GM19239 (cell line): ENCODE measurements around the gene PBX3.

Experiments
- DNase-seq: peaks from one replicate; pipeline ENCODE4 v3.0.0; 2011; ENCODE audit warnings: low spot score; ENCODE audit not compliant: insufficient read length
- FAIRE-seq: peaks from 2 replicates; lab custom pipeline; 2011; peaks lifted over from hg19 to GRCh38; lab: Jason Lieb, UNC

The PBX3 gene

GRCh38 chr9:125747053-125747764 is at the start of gene PBX3:
PBX3 (plus strand) TSS chr9:125747373.
- no peak for FAIRE-seq
- DNase-seq = no peak

- no peak for DNase-seq
- FAIRE-seq = peak; percentile 48
Observed at GRCh38 chr9:125699870-125700269, 47.3 kb upstream of the PBX3 start.

DNA sequence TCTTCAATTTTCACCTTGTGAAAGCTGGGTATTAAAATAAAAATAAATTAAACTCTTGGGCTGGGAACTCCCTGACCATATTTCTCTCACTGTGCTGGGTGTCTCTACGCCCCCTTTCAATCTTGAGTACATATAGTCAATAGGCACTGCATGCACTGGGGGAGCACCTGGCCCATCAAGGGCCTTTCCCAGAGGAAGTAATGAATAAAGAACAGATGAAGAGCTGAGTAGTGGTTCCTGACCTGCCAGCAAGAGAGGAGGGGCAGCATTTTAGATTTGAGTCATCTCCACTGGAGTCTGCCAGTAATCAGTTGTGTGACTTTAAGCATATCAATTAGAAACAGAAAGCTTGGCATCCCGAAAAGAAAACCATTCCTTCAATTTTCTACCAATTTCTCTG is 46.4 kb upstream of the PBX3 start:
- FAIRE-seq = peak; percentile 97
- DNase-seq = peak; percentile 19

DNA sequence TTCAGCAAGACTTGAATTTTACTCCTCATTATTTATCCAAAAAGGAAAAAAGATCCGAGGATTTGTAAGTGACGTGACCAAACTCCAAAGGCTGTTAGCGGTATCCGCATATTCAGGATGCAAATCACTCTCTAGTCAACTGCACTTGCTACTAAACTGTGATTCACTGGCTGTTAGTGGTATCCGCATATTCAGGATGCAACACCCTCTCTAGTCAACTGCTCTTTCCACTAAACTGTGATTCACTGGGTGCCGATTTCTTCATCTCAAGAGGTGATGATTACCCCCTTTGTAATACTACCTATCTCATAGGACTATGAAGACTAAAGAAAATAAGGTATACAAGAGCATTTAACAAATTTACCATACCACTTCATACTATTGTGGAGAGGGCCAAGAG is 45.8 kb upstream of the PBX3 start:
- DNase-seq (no peak), FAIRE-seq (peak; percentile 28)

DNA sequence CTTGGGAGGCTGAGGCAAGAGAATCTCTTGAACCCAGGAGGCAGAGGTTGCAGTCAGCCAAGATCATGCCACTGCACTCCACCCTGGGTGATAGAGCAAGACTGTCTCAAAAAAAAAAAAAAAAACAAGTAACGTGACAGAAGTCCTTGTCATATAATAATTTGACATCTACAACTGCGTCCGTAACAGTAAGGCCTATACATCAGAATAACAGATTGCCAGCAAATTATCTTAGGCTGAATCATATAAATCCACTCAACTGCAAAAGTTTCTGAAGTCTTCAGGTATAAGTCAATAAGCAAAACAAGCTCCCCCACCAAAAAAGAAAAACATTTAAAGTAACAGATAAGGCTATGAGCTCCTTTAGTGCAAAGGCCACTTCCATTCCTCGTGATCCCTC is 43.5 kb upstream of the PBX3 start:
- no peak for FAIRE-seq

DNA sequence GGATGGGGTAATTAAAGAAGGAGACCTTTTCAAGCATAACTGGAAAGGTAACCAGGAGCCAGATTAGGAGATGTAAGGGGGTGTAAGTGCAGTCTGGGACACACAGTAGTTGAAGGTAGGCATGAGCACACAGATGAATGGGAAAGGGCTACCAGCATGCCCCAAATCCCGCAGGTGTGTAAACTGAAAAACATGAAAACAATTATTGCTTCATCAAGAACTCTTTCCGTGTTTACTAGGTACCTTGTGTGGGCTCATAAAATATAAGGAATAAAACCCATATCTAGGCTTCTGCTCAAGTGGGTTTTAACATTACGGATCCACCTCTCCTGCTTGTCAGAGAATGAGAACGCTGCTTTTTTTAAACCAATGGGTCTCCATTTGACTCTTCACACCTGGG is 41.3 kb upstream of the PBX3 start:
- DNase-seq (no peak), FAIRE-seq (no peak)

More for the DNA sequence above, 43.5 kb upstream of the PBX3 start:
- no peak for DNase-seq

GRCh38 chr9:125706651-125707471 is 40.3 kb upstream of the PBX3 start, which contains the start of gene MAPKAP1:
MAPKAP1 (minus strand) TSS chr9:125707208; CDS start chr9:125672574, 34,634 bp downstream.
- DNase-seq = peak; percentile 89
- FAIRE-seq = peak; percentile 82

- no peak for FAIRE-seq
- no peak for DNase-seq
Observed at GRCh38 chr9:125707472-125707804, 39.7 kb upstream of the PBX3 start.

- DNase-seq (no peak), FAIRE-seq (no peak)
Observed at GRCh38 chr9:125726456-125727132, 20.6 kb upstream of the PBX3 start.

DNA sequence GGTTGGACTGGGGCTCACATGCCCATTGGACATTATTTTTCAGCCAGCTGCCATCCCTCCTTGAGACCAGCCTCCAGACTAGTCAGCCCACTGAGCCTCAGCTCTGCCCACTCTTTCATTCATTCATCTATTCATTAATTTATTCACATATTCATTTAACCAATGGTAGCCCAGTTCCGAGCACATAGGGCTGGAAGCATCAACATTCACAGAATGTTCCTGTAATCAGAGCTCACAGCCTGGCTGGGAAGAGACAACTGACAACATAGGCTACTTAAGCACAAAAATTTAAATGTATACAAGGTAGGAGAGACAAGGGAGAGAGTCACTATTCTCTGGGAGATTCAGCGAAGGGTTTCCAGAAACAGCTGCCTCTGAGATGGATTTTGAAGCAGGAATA is 17.0 kb upstream of the PBX3 start:
- DNase-seq (no peak), FAIRE-seq (no peak)

DNA sequence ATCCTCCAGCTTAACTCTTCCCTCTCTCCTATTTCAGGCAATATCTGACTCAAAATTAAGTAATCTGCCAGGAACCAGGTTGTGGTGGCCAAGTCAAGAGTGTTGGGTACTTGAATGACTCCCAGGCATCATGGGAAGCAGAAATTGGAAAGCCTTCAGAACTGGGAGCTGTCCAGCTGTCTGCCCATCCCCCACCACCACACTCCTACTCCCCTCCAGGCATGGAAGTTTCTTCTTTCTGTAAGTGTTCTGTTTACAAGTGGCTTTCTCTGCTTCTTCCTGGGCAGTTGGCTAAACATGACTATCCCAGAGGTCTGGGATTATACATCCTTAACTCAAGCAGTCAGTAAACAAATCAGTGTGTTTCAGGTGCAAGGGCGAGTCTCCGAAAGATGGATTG is 14.6 kb upstream of the PBX3 start:
- no peak for FAIRE-seq
- DNase-seq = no peak

GRCh38 chr9:125739436-125739835 is 7.7 kb upstream of the PBX3 start:
- no peak for FAIRE-seq
- no peak for DNase-seq

GRCh38 chr9:125742657-125743056 is 4.5 kb upstream of the PBX3 start:
- FAIRE-seq (no peak), DNase-seq (no peak)

DNA sequence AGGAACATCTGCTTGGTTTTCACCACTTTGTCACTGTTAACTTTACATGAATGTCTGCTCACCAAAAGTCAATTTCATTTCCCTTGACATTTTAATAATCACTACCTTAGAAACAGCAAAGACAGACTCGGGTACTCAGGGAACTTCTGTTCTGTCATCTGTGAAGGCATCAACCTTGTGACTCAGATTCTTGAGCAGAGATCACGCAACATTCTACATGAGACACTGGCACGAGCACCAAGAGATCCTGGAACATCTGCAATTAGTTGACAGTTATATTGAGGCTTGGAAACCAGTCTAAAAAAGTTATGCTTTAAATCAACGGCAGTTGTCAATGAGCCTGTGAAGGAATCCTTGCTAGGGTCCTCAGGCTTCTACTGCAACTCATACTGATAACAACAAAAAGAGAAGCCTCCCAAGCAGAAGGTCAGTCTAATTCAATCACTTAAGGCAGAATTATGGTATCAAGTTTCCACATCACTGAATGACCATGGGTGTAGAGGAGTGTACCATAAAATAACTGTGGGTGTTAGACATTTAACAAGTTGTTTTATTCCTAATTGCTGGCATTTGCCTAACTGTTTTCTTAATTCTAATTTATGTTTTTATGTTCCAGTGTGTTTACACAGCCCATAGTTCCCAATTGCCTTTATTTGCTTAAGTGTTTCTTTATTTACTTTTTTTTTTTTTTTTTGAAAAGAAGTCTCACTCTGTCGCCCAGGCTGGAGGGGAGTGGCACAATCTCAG is 3.3 kb upstream of the PBX3 start:
- DNase-seq = no peak
- FAIRE-seq = peak; percentile 47

GRCh38 chr9:125744616-125745015 is 2.6 kb upstream of the PBX3 start:
- DNase-seq (no peak), FAIRE-seq (no peak)

- FAIRE-seq = no peak
- no peak for DNase-seq
Observed at GRCh38 chr9:125745018-125745417, 2.2 kb upstream of the PBX3 start.

GRCh38 chr9:125745682-125746016 is 1.5 kb upstream of the PBX3 start:
- DNase-seq (no peak), FAIRE-seq (no peak)

GRCh38 chr9:125746017-125746773 is 978 bp upstream of the PBX3 start:
- peak; percentile 88 for FAIRE-seq

DNA sequence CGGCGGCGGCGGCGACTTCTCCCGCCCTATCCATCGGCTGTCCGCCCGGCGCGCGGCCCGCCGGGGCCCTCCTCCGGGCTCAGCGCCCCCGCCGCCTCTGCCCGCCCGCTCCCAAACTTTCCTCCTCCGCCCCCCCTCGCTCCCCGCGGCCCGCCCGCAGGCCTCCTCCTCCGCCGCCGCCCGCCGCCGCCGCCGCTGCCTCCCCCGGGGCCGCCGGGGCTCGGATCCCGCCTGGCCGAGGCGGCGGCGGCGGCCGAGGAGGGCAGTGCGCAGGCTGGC is 460 bp upstream of the PBX3 start:
- FAIRE-seq (no peak), DNase-seq (no peak)

More at GRCh38 chr9:125746017-125746773, 978 bp upstream of the PBX3 start:
- DNase-seq = peak; percentile 88
